ENCODE results near the gene DUSP6.
A peak's percentile ranks its signal among the peaks of the same experiment; 100 is the strongest.

Gene DUSP6, protein sequence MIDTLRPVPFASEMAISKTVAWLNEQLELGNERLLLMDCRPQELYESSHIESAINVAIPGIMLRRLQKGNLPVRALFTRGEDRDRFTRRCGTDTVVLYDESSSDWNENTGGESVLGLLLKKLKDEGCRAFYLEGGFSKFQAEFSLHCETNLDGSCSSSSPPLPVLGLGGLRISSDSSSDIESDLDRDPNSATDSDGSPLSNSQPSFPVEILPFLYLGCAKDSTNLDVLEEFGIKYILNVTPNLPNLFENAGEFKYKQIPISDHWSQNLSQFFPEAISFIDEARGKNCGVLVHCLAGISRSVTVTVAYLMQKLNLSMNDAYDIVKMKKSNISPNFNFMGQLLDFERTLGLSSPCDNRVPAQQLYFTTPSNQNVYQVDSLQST

GRCh38 chr12:89352492-89353187, at the start of gene DUSP6:
Gene DUSP6, minus strand, starts transcription at chr12:89352501. Its CDS starts 462 bp downstream, at chr12:89352039.
- DNase-seq (ENCODE audit: low read depth), result peak; percentile 95

GRCh38 chr12:89401433-89402058, 49.2 kb upstream of the DUSP6 start:
- no peak for DNase-seq (ENCODE audit: low read depth)

GRCh38 chr12:89400415-89400814, 48.1 kb upstream of the DUSP6 start:
- DNase-seq (ENCODE audit: low read depth), result no peak

GRCh38 chr12:89395712-89396111, 43.4 kb upstream of the DUSP6 start:
- no peak for DNase-seq (ENCODE audit: low read depth)

DNA sequence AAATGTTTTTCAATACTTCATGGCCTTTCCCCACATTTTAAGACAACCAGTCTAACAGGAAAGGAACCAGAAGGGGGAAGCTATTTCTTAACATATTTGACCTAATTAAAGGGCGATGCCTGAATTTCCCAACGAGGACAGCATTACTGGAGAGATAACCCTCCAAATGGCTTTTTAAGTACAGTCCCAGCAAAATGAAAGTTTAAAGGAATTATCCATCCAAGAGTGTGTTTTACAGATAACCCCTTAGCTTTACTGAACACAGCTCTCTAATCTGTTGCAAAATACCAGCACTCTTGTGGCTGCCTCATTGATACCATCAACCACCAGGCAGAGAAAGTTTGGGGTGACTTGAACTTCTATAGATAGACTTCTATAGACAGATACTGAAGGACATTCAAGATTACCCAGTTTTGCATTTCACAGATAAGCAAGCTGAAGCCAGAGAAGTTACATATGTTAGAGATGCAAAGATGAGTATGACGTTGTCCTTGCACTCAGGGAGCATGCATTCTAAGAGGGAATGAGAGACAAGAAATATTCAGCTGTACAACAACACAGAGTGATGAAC, 41.3 kb upstream of the DUSP6 start:
- DNase-seq (ENCODE audit: low read depth), result no peak

DNA sequence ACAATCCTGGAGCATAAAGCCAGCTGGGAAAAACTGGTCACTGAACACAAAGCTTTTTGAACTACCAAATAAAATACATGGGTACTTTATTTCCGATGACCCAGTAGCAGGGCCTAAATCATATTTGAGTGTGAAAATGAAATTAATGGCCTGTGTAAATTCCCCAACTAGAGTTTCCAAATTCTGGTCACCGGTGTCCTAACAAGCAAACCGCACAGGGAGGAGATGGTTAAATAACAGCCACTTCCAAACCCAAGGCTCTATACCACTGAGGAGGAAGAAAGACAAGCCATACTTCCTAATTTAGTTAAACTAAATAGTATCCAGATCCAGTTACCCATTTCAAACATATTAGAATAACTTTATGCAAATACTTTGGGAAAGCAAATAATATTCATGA, 40.1 kb upstream of the DUSP6 start:
- DNase-seq (ENCODE audit: low read depth), result no peak

- no peak for DNase-seq (ENCODE audit: low read depth)
Measured at GRCh38 chr12:89391726-89392336, 39.5 kb upstream of the DUSP6 start.

- DNase-seq (ENCODE audit: low read depth), result no peak
Measured at GRCh38 chr12:89390802-89391673, 38.7 kb upstream of the DUSP6 start.

DNA sequence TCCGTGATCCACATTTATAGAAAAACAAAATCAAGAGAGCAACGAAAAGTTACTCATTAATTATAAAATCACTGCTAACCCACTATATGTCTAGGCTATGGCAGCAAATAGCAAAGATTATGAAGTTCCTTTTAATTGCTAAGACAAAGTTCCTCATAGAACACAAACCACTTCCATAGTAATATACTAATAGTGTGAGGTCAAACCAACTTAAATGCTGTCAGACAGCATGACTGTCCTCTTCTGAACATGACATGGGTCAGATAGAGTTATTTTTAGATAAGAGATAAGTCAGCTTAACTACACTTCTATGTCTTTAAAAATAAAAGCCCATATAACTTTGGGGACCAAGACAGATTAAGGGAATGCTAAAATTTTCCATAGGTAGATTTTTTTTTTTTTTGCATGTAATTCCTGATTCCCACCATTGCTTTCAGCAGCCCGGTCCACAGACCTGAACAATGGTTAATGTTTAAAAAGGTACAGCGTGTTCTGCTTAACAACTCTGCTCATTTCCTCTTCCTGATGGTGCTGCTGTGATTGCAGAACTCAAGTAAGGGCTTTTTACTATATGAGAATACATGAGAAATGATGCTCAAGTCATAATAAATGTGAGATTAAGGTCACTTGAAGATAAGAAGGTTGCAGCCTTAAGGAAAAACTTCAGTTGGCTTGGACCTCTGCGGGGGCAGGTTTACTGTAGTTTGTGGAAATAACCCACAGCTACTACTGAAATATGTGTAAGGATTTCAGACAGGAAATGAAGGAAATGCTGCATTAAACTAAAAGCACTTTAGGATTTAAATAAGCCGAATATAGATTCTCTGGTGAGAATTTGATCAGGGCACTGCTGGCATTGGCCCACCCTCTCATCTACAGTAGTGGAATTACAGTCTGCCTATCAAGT, 37.7 kb upstream of the DUSP6 start:
- DNase-seq (ENCODE audit: low read depth), result no peak

DNA sequence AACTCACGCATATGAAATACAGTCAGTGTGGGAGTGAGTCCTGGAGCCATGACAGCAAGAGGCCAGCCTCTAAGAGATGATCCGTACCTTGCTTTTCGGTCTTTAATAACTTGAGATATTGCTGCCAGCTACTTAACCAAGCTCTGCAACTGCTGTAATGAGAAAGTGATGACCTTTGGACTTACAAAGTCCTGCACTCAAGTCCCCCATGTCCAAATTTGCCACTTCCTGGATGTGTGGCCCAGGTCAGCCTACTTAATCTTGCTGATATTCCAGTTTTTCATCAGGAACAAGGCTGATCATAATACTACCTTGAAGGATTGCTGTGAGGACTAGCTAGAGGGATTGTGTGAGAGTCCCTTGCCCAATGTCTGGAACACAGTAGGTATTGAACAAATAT, 33.8 kb upstream of the DUSP6 start:
- DNase-seq (ENCODE audit: low read depth), result no peak

- DNase-seq (ENCODE audit: low read depth), result no peak
Measured at GRCh38 chr12:89384807-89385206, 32.5 kb upstream of the DUSP6 start.

GRCh38 chr12:89384050-89384758, 31.9 kb upstream of the DUSP6 start:
- no peak for DNase-seq (ENCODE audit: low read depth)

GRCh38 chr12:89383235-89384049, 31.1 kb upstream of the DUSP6 start:
- no peak for DNase-seq (ENCODE audit: low read depth)

GRCh38 chr12:89382328-89382727, 30.0 kb upstream of the DUSP6 start:
- DNase-seq (ENCODE audit: low read depth), result no peak

DNA sequence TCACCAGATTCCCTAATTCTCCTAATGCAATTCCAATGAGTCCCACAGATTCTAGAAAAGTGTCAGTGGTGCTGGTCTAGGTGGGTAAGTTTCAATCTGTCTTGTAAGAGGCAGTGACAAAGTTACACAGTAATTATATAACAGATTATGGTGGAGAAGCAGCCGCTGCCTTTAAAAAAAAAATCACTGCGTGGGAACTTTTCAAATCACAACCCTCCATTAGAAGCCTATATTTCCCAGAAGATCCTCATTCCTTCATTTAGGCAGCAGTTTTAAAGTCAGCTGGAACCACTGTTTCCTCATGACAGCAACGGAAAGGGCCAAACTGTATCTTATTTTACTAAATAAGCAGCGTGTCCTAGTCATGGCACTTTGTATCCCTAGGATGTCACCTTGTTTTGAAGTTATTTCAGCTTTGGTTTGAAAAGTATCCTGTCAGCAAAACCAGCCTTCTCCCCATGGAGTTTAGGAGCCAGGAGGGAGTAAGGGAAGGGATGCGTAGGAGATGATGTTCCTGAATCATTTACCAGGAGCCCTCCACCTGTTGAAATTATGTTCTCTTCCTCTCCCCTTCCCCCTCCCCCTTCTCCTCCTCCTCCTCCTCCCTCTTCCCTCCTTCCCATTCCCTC, 27.7 kb upstream of the DUSP6 start:
- no peak for DNase-seq (ENCODE audit: low read depth)

- no peak for DNase-seq (ENCODE audit: low read depth)
Measured at GRCh38 chr12:89379148-89379838, 27.0 kb upstream of the DUSP6 start.

DNA sequence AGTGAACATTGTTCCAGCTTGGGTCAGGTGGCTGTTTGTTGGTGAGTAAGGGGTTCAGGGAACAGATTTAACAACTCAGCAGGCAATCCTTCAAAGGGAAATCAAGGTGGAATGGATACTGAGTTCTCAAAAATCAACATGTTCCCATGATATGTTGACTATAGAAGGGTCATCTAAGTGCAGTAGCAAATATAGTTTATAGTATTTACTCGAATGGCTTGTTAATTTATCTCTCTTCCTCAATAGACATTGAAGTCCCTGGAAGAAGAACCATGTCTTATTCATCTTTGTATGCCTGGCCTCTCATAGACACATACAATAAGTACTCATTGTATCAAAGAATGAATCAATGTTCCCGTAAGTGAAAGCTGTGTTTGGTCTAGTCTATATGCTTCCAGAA, 24.5 kb upstream of the DUSP6 start:
- DNase-seq (ENCODE audit: low read depth), result no peak

DNA sequence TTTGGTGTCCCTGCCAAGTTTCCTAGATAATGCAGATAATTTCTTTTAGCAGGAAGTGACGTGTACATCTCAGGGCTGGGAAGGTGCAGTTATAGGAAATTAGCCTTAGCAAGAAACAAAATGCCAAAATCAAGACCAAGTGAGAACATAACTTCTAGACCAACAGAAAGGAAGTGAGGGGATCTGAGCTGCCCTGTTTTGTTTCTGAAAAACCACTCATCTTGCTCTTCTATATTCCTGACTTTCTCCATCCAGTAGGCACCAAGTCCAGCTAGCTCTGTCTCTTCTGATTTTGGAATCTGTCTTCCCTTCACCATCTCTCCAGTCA, 23.9 kb upstream of the DUSP6 start:
- DNase-seq (ENCODE audit: low read depth), result no peak

Measured in HS-27A (cell line).